Caco-2 (cell line): ENCODE measurements around the gene KRT78. TPM values are rescaled to one million over a fixed set of nuclear protein-coding genes. Genes with fewer than 3 reads are reported as not detected.

Experiments used
- BruUV-seq: library from RNA; stranded (reverse); fragments of 400-500 nt; replicated peaks from 2 replicates; lab custom pipeline; 2021; lab: Mats Ljungman, UMichigan
- CTCF ChIA-PET: fragments of 300-600 bp; sonication (Branson Sonifier 250); formaldehyde crosslinking; loops from one replicate; lab custom pipeline; 2022; ENCODE audit warnings: antibody characterized with exemption; lab: Charles Lee
- POLR2A ChIA-PET: fragments of 300-600 bp; sonication (Branson Sonifier 250); formaldehyde crosslinking; loops from one replicate; lab custom pipeline; 2022; ENCODE audit warnings: antibody characterized with exemption; lab: Charles Lee
- DNase-seq, 2 experiments: peaks; one replicate each; pipeline versions ENCODE4 v3.0.0 to v3.0.0-alpha.2; 2020 to 2022
- H3K27me3 ChIP-seq: replicated peaks from 2 replicates; pipeline ENCODE4 v1.6.0; 2011; ENCODE audit warnings: low read length; ENCODE audit not compliant: control insufficient read depth, insufficient read depth
- H3K36me3 ChIP-seq: 2 replicates; pipeline ENCODE4 v1.5.1; 2011; ENCODE audit warnings: low read length; ENCODE audit not compliant: control insufficient read depth, insufficient read depth
- H3K4me1 ChIP-seq: fragments of 250-450 bp; sonication (Bioruptor Pico); 2 replicates; pipeline ENCODE4 v1.5.1; 2020; ENCODE audit warnings: mild to moderate bottlenecking
- H3K4me3 ChIP-seq: 2 replicates; pipeline ENCODE4 v1.5.1; 2011; ENCODE audit warnings: low read depth, mild to moderate bottlenecking, control low read depth, low read length
- H3K9me3 ChIP-seq: fragments of 250-450 bp; sonication (Bioruptor Pico); 2 replicates; pipeline ENCODE4 v1.5.1; 2020; ENCODE audit warnings: mild to moderate bottlenecking, moderate library complexity
- H3K27ac Mint-ChIP-seq: one replicate; pipeline ENCODE4 v1.8.0; 2022; ENCODE audit warnings: mixed read lengths; ENCODE audit not compliant: unreplicated experiment
- H3K27me3 Mint-ChIP-seq: one replicate; pipeline ENCODE4 v1.8.0; 2022; ENCODE audit warnings: mixed read lengths; ENCODE audit not compliant: insufficient read depth, unreplicated experiment
- H3K36me3 Mint-ChIP-seq: one replicate; pipeline ENCODE4 v1.8.0; 2022; ENCODE audit warnings: mild to moderate bottlenecking, mixed read lengths; ENCODE audit not compliant: insufficient read depth, unreplicated experiment
- H3K4me1 Mint-ChIP-seq: one replicate; pipeline ENCODE4 v1.8.0; 2022; ENCODE audit warnings: low read depth, mixed read lengths; ENCODE audit not compliant: unreplicated experiment
- H3K4me3 Mint-ChIP-seq: one replicate; pipeline ENCODE4 v1.8.0; 2022; ENCODE audit warnings: mild to moderate bottlenecking, moderate library complexity, mixed read lengths; ENCODE audit not compliant: unreplicated experiment
- H3K9me3 Mint-ChIP-seq: one replicate; pipeline ENCODE4 v1.8.0; 2022; ENCODE audit warnings: mixed read lengths; ENCODE audit not compliant: unreplicated experiment
- intact Hi-C: fragments of 100-400 bp; cut with micrococcal nuclease; formaldehyde crosslinking; loops from one replicate; pipeline ENCODE4 v1.10.0; 2022; ENCODE audit not compliant: unreplicated experiment
- total RNA-seq: library from RNA; stranded (reverse); gene quantifications from 2 replicates; pipeline ENCODE4 v1.2.3, GENCODE V29; 2022
- TF ChIP-seq, protein P1 (sequence below), 2 experiments: fragments of 200-600 bp in 1 of 2; IDR thresholded peaks; 1 replicate in 1 of 2; 2 replicates in 1 of 2; pipeline versions ENCODE4 v1.5.1 to v1.8.0; 2011 to 2022; ENCODE audit warnings: antibody characterized with exemption in 1 of 2, control low read depth in 1 of 2, inconsistent platforms in 1 of 2, low read depth in 1 of 2, low read length in 1 of 2, mild to moderate bottlenecking in 1 of 2, moderate library complexity in 1 of 2; ENCODE audit not compliant: insufficient read depth in 1 of 2, severe bottlenecking in 1 of 2, unreplicated experiment in 1 of 2

KRT78 gene
- total RNA-seq, 1 experiment from 2014 or later: not detected

DNA sequence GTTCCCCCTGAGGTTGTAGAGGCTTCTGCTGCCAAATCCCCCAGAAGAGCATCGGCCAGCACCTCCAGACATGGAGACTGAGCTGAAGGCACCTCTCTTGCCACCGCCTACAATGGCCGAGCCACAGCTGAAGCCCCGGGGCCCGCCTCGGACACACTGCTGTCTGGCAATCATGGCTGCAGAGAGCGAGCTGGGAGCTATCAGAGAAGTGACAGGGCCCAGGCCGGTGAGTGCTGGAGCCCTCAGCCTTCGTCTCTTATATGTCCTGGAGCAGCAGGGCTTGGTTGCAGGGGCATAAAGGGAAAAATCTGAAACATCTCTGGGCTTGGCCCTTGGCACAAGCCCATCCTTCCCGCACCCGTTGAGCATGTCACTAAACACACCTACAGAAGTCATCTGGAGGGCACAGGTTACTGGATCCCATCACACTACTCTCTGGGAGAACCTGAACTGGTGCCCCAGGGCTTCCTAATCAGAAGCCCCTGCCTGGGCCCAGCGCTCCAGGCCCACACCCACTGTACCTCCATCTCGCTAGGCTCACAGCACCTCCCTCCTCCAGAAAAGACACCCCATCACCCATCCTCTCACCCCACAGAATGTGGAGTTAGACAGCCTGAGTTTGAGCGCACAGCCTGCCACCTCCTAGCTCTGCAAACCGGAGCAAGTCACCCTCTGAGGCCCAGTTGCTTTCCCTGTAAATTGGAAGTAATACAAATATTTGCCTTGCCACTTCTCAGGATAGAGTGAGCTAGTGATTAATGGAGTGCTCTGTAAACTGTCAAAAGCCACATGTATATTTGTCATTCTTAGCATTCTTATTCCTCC, 34.7 kb downstream of the KRT78 start, which contains the start of gene KRT4:
TSS of gene KRT4 (minus strand) at position 232 of the 825 bp plus-strand sequence. CDS start at position 174, 58 bp downstream.
- no TSS peak for BruUV-seq
- CTCF ChIA-PET: interaction anchor here (1.1 to 1.6 kb wide), 3 partner anchors 13 to 56 kb away, joined by 4 to 6 read pairs (median 4); no protein-coding TSS in a partner anchor
- POLR2A ChIA-PET: interaction anchor here (0.7 kb wide), 1 partner anchor 9 kb away, joined by 3 read pairs; no protein-coding TSS in a partner anchor
- Mint-ChIP-seq H3K36me3 (no peaks in the 10 kb centered on the region), H3K27me3 (no peaks in the 10 kb centered on the region), H3K27ac (peak within 1 kb of the TSS; percentile 3), H3K4me1 (peaks cover 26% of the 10 kb centered on the region), H3K9me3 (no peaks in the 10 kb centered on the region), H3K4me3 (peak within 1 kb of the TSS; percentile 43)
- Histone ChIP-seq H3K9me3 (no peaks in the 10 kb centered on the region), H3K4me1 (peaks cover 31% of the 10 kb centered on the region), H3K4me3 (no peak within 1 kb of the TSS), H3K36me3 (no peaks in the 10 kb centered on the region), H3K27me3 (no peaks in the 10 kb centered on the region)
- intact Hi-C loops: no loop called here
- TF ChIP-seq, protein P1, sequence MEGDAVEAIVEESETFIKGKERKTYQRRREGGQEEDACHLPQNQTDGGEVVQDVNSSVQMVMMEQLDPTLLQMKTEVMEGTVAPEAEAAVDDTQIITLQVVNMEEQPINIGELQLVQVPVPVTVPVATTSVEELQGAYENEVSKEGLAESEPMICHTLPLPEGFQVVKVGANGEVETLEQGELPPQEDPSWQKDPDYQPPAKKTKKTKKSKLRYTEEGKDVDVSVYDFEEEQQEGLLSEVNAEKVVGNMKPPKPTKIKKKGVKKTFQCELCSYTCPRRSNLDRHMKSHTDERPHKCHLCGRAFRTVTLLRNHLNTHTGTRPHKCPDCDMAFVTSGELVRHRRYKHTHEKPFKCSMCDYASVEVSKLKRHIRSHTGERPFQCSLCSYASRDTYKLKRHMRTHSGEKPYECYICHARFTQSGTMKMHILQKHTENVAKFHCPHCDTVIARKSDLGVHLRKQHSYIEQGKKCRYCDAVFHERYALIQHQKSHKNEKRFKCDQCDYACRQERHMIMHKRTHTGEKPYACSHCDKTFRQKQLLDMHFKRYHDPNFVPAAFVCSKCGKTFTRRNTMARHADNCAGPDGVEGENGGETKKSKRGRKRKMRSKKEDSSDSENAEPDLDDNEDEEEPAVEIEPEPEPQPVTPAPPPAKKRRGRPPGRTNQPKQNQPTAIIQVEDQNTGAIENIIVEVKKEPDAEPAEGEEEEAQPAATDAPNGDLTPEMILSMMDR (IDR thresholded peaks at IDR 0.05; ENCODE audit: insufficient read depth in 1 of 2, low read depth in 1 of 2, low read length in 1 of 2, severe bottlenecking in 1 of 2, unreplicated experiment in 1 of 2): no peak
- DNase-seq: peak in 1 of 2 experiments; percentile 51

DNA sequence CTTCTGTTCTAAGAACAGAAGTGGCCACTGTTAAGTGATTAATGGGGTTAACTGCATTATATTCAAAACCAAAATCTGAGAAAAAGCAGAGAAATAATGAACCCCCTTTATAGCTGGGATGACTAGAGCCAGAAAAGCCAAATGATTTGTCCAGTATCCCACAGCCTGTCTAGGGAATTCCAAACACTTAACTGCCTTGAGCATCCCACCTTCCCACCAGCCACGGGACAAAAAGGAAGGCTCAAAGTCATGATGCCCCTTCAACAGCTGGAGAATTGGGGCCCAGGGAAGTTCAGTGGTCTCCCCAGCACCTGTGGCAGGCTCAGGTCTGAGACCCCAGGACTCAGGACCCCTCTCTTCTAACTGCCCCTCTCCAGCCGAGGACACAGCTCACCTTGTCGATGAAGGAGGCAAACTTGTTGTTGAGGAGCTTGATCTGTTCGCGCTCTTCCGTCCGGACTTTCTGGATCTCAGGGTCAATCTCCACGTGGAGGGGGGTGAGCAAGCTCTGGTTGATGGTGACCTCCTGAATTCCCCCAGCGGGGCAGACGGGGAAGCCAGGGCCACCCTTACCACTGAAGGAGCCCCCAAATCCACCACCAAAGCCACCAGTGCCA, 35.5 kb downstream of the KRT78 start:
- H3K36me3 ChIP-seq: no peaks in the 10 kb centered on the region
- CTCF ChIA-PET: interaction anchor here (1.1 to 1.6 kb wide), 3 partner anchors 14 to 57 kb away, joined by 4 to 6 read pairs (median 4); no protein-coding TSS in a partner anchor
- no peaks in the 10 kb centered on the region for H3K9me3 ChIP-seq
- POLR2A ChIA-PET: no interaction called here
- Mint-ChIP-seq H3K27me3 (no peaks in the 10 kb centered on the region), H3K9me3 (no peaks in the 10 kb centered on the region), H3K36me3 (no peaks in the 10 kb centered on the region), H3K4me3 (no peak overlapping the region), H3K27ac (no peak overlapping the region), H3K4me1 (peaks cover 19% of the 10 kb centered on the region)
- no peak overlapping the region for H3K4me3 ChIP-seq
- BruUV-seq: no TSS peak
- intact Hi-C loops: no loop called here
- peaks cover 24% of the 10 kb centered on the region for H3K4me1 ChIP-seq
- TF ChIP-seq, protein P1 (IDR thresholded peaks at IDR 0.05; ENCODE audit: insufficient read depth in 1 of 2, low read depth in 1 of 2, low read length in 1 of 2, severe bottlenecking in 1 of 2, unreplicated experiment in 1 of 2): no peak
- no peaks in the 10 kb centered on the region for H3K27me3 ChIP-seq
- no peak for DNase-seq

DNA sequence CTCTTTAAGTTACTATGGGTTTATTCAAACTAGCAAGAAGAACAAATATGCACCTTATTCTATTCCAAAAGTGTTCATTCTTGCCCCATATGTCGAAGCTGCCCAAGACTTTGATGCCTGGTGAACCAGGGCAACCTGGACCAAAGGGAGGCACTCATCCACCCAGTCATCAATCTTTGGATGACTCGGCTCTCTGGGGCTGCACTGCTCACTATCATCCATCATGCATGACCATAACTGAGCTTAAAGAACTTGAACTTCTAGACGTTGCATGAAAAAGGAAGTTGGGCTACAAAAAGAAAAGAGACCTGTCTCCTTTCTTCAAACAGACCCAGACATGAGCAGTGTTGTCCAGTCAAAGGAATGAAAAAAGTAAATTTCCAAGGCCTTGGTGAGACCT, 36.0 kb downstream of the KRT78 start:
- Mint-ChIP-seq H3K9me3 (no peaks in the 10 kb centered on the region), H3K27ac (no peak overlapping the region), H3K36me3 (no peaks in the 10 kb centered on the region), H3K27me3 (no peaks in the 10 kb centered on the region), H3K4me3 (no peak overlapping the region), H3K4me1 (peaks cover 13% of the 10 kb centered on the region)
- Histone ChIP-seq H3K27me3 (no peaks in the 10 kb centered on the region), H3K9me3 (no peaks in the 10 kb centered on the region), H3K4me1 (peaks cover 22% of the 10 kb centered on the region), H3K4me3 (no peak overlapping the region), H3K36me3 (no peaks in the 10 kb centered on the region)
- TF ChIP-seq, protein P1 (IDR thresholded peaks at IDR 0.05; ENCODE audit: insufficient read depth in 1 of 2, low read depth in 1 of 2, low read length in 1 of 2, severe bottlenecking in 1 of 2, unreplicated experiment in 1 of 2): no peak
- no TSS peak for BruUV-seq
- intact Hi-C loops: no loop called here
- no peak for DNase-seq
- CTCF ChIA-PET: interaction anchor here (1.6 kb wide), 1 partner anchor 58 kb away, joined by 6 read pairs; no protein-coding TSS in a partner anchor
- POLR2A ChIA-PET: no interaction called here
